Stimulated activated CD4-positive, alpha-beta T cell treated with anti-CD3 and anti-CD28 coated beads, Interleukin-2, amount 100 ng/mL, for 4 hours (primary cell): ENCODE data around the gene AJAP1.

Source experiments
- DNase-seq: peaks from one replicate; pipeline ENCODE4 v3.0.0-alpha.2; 2020; ENCODE audit warnings: low read depth

Gene AJAP1

GRCh38 chr1:4631321-4631720, 23.1 kb upstream of the AJAP1 start:
- no peak for DNase-seq

- DNase-seq, result no peak
These were observed 21.1 kb upstream of the AJAP1 start for GRCh38 chr1:4633346-4633745.

- no peak for DNase-seq
These were observed 20.1 kb upstream of the AJAP1 start for GRCh38 chr1:4634156-4634792.

DNA sequence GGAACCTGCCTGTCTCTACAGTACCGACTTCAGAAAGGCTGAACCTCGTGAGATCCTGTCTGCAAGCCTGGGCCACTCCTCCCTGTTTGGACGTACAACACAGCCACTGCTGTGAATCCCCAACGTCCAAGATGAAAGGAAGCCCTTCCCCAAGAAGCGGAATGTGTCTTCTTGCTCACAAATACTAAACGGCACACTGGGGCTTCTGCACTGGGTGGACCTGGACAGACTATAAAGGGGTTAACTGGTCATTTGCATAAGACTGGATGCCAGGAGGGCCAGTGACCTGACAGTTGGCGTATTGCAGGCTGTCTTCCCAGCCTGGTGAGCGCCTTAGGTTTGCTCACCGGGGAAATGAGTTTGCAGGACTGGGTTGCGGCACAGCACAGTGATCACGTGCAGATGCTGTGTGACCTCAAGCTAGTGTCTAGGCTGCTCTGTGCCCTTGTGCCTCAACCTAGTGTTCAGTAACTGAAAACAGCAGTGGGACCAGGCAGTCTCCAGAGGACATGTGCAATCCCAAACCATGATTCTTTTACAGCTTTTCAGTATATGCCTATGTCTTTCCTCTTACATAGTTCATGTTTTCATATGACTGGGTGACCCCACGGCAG, 19.5 kb upstream of the AJAP1 start:
- DNase-seq, result no peak

- no peak for DNase-seq
These were observed 18.2 kb upstream of the AJAP1 start for GRCh38 chr1:4636186-4636585.

GRCh38 chr1:4636644-4637380, 17.6 kb upstream of the AJAP1 start:
- no peak for DNase-seq

- no peak for DNase-seq
These were observed 16.6 kb upstream of the AJAP1 start for GRCh38 chr1:4637616-4638344.

DNA sequence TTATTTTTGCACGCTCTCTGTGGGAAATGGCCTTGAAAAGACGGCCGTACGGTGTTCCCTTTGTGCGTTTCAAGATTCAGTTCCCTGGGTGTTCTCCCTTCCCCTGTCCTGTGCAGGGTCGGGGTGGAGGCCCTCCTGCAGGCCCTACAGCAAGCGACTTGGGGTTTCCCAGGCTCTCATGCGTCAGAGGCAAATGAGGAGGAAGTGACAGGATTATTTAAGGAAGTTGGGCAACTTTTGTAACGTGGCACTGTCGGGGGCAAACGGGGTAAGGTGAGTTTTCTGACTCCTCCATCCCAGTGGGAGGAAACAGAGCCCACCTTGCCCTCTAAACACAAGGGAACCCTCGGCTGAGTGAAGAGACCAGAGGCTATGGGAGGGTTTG, 16.1 kb upstream of the AJAP1 start:
- no peak for DNase-seq

- DNase-seq, result no peak
These were observed 13.5 kb upstream of the AJAP1 start for GRCh38 chr1:4640931-4641330.

GRCh38 chr1:4647391-4647790, 7.0 kb upstream of the AJAP1 start:
- DNase-seq, result no peak

DNA sequence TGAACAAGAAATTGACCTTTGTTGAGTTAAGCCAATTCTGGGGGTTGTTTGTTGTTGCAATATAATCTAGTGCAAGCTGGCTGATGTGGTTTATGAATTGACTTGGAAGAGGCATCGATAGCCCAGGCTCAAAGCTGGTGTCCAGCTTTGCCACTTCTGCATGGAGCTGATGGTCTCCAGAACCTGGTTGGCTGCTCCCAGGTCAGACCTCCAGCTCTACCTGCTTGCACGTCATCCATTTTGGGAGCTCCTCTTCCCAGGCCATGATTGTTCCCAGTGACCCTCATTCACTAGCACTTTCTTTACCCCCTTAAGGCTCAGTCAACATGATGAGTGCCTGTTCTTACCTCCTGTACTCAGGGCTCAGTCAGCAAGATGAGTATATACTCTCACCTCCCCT, 5.8 kb upstream of the AJAP1 start:
- DNase-seq, result no peak

DNA sequence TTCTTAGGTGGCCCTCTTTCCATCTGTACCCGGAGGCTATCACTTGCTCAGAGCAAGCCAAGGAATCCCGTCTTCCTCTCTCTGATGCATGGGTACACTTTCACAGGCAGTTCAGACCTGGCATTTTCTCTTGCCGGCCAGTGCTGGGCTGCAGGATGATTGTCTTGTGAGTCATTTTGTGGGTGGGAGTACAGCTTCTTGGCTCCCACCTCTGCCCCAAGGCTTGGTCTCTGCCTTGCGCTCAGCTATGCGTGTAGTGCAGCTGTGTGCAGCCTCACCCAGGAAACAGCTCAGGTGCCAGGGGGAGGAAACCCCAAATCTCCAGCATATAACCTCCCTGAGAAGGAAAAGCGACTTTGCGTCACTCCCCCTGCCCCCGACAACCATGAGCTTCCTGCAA, 3.9 kb upstream of the AJAP1 start:
- DNase-seq, result no peak

DNA sequence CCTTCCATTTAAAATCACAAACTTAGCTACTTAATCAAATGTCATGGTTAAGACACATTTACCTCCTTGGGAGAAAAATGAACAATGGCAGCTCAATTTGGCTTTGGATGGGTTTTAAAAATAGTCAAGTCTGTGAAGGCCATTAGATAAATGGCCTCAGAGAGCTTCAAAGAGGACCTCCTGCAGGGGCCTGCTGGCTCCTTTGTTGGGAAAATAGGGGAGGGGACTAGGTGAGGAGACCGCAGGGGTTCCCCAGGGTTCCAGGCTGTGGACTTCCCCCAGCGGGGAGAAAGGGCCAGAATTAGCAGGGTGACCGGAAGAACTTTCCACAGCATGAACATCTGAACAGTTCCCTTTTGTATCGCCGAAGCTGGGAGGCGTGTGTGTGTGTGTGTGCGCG, 3.4 kb upstream of the AJAP1 start:
- DNase-seq, result no peak

DNA sequence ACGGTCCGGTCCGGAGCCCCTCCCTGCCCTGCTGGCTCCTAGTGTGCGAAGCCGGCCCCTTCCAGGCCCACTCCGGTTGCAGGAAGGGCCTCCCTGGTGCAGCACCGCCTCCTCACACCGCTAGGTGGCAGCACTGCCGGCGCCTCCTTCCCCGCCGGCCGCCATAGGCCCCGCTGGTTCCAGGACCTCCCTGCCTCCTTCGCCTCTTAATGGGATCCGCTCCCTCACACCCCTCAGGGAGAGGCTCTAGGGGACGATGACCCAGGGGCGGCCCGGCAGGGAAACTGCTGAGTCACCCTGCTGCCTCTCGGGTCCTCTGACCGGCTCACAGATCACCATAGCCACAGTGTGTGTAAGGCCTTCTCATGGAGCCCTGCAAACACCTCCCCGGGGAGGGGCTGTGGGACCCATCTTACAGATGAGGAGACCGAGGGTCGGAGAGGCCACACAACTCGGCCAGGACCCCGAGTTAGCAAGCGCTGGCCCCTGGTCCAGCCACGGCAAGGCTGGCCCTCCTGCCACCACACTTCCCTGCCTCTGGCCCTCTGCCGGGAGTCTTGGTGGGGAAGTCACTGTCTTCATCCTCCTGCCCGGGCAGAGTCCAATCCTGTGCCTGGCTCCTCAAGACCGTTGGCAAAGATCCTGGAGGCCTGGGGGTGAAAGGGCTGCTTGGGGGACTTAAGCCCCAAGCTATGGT, 1.6 kb upstream of the AJAP1 start:
- DNase-seq, result peak; percentile 26

DNA sequence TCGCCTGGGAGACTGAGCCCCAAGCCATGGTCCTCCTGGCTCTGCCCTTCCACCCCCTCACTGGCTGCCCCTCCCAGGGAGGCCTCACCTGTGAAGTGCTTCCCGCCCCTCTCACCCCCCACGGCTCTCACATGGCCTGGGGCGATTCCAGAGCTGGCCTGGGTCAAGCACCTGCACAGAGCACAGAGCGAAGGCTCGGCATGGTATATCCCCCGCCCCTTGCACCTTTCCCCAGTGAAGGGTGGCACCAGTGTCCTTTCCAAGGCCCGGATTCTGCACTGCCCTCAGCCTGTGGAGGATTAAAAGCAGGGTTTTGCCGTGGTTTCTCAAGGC, 1.1 kb upstream of the AJAP1 start:
- no peak for DNase-seq

DNA sequence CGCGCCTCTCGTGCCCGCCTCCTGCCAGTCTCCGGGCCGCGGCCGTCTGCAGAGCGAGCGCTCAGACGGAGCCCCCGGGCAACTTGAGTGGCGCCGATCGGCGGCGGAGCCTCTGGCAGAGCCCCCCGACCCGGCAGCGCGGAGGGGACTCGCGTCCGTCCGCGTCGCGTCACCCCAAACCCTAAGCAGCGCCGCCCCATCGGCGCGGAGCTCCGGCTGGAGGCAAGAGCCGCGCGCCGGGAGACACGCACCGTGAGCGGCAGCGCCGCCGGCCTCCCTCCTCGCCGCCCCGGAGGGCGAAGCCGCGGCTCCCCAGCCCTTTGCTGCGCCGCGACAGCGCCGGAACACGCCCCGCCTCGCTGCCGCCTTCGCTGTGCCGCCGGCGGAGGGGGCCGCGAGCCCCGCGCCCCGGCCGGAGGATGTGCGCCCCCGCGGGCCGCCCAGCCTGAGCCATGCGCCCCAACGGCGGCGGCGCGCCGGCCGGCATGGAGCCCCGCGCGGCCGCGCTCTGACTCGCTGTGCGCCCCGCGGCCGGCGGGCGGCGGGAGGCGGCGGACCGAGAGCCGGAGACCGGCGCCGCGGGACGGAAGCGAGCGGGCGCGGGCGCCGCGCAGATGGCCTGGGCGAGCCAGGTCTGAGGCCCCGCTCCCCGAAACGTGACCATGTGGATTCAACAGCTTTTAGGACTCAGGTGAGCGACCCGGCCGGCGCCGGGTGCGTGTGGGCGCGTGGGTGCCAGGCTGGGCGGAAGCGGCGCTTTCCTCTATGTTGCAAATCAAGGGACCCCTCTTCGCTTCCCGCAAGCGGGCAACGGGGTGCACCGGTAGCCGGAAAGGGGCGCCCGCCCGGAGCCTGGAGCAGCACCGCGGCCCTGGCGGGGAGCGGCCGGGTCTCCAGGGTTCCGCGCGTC, 610 bp downstream of the AJAP1 start:
- DNase-seq, result no peak

DNA sequence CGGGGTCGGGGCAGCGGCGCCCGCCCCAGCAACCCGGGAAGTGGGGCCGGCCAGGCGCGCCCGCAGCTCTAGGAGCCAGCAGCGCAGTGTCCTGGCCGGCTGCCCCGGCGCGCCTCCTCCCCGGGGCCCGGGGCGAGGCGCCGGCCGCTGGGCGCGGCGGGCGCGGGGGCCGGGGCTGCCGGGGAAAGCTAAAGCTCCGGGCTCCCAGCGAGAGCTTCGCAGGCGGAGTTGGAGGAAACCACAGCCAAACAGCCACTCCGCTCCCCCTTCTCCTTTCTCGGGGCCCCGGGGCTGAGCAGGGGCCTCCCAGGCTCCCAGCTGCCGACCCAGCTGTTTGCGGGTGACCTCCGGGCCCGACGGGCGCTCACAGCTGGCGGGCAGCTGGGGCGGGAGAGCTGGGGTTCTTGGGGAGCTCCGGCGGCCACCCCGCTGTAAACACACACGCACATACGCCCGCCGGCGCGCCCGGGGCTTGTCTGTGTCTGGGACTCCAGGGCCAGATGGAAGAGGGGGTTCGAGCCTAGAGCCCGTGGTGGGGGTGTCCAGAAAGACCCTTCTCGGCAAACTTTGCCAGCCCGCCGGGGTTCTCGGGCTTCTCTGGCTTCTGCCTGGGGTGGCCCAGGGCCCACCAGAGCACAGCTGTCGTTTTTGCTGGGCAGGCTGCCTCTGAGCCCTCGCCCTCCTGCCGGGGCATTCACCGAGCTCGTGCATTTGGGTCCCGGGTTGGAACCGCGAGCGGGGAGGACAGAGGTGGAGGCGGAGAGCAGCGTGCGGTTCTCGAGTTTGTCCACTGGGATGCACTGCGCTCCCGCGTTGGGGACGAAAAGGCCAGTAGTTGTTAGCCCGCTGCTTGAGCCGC, 1.5 kb downstream of the AJAP1 start:
- no peak for DNase-seq

DNA sequence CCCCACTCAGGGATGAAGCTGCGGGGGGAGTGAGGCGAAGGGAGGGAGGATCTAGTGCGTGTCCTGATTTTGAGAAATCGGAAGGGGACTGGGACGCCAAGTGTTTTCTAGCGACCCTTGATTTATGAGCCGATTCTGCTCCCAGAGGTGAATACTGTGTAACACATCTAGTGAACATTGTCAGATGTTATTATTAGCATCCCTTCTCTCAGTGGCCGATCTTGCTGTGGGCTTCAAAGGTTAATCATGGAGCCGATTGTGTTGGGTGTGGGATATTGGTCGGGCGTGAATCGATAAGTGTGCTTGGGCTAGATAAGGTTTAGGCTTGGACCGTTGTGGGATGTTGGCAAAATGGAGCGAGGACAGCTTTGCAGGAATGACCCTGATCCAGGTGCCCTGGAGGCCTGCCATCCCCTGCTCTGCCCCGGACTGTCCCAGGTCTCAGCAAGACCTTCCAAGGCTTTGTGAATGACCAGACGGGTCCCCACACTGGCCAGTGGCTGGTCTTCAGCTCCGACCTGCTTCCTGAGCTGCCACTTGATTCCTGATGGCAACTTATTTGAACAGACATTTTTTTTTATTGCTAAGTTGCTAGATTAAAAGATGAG, 2.2 kb downstream of the AJAP1 start:
- no peak for DNase-seq

GRCh38 chr1:4657244-4657789, 2.9 kb downstream of the AJAP1 start:
- no peak for DNase-seq
